ENCODE measurements around the gene F13A1. TPM values are rescaled to one million over a fixed set of nuclear protein-coding genes. Genes with fewer than 3 reads are reported as not detected.

The F13A1 gene
- total and polyA plus RNA-seq, 3 donors from 2014 or later, result 11.7 to 53.0 (median 22.7) TPM

DNA sequence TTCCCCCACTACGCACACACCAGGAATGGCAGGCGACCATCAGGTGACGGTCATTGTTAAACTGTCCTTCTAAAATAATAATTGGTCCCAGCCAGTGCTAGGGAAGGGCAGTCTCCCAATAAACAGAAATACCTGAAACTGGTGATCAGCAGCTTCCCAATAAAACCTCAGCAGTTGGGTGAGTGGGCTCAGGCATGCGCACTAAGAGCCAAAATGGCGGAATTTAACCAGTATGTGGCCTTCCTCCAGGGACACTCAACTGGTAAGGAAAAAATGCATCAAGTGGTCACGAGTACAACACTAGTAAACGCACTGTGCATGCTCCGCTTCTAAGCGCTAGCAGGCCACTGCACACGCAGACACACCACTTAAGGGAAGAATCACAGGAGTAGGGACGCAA, 34.8 kb downstream of the F13A1 start:
- intact Hi-C loops (cut with DNase I; ENCODE audit: low total_unique reads), result no loop called here
- Histone ChIP-seq H3K27ac (no peak overlapping the region), H3K4me1 (no peaks in the 10 kb centered on the region), H3K4me3 (peak overlapping the region in 1 of 2 donors; percentile 0), H3K27me3 (no peaks in the 10 kb centered on the region), H3K36me3 (ENCODE audit: low read depth, missing control alignments) (no peaks in the 10 kb centered on the region), H3K9me3 (no peaks in the 10 kb centered on the region)
- WGBS, 2 donors, result 74 to 80% methylated on average over 11 of the region's 11 CpGs
- peak; percentile 46 for DNase-seq
- TF ChIP-seq CTCF (IDR thresholded peaks at IDR 0.05), result no peak
- TF ChIP-seq POLR2A (IDR thresholded peaks at IDR 0.05), result no peak

DNA sequence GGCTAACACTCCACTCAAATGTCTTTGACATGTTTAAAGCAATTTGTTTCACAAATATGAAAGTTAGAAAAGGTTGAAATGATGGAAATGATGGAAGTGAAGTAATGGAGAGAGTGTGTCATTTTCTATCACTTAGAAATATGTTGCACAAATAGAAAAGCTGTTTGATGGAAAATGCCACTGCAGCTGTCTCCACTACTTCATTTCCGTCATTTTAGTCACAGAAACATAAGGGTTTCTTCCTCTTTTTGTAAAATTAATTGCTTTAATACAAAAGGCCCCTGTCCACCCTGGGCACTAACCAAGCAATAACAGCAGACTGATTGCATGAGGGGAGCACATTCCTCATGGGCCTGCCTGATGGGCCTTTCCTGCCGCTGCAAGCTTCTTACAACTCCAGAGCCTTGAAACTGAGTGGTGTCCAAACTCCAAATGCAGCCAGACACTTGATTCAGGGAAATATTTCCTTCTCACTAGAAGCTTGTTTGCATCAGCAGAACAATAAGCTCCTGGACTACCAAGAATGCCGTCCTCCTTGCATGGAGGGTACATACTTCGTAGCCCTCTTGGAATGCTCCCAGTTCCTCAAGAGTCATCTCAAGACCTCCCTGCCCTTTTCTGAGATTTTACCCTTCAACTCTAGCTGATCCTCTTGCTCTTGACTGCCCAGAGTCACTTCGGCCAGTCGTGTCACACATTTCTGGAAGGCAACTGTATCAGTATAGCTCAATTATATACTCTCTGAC, 36.1 kb downstream of the F13A1 start:
- no peak for DNase-seq
- no peaks in the 10 kb centered on the region for H3K27me3 ChIP-seq
- intact Hi-C loops (cut with DNase I; ENCODE audit: low total_unique reads), result no loop called here
- H3K9me3 ChIP-seq, result no peaks in the 10 kb centered on the region
- no peak for TF ChIP-seq CTCF (IDR thresholded peaks at IDR 0.05)
- no peak for TF ChIP-seq POLR2A (IDR thresholded peaks at IDR 0.05)
- no peaks in the 10 kb centered on the region for H3K36me3 ChIP-seq (ENCODE audit: low read depth, missing control alignments)
- no peaks in the 10 kb centered on the region for H3K4me1 ChIP-seq
- H3K4me3 ChIP-seq, result no peak overlapping the region
- H3K27ac ChIP-seq, result no peak overlapping the region
- WGBS, 2 donors, result 78 to 86% methylated on average over 6 of the region's 6 CpGs

DNA sequence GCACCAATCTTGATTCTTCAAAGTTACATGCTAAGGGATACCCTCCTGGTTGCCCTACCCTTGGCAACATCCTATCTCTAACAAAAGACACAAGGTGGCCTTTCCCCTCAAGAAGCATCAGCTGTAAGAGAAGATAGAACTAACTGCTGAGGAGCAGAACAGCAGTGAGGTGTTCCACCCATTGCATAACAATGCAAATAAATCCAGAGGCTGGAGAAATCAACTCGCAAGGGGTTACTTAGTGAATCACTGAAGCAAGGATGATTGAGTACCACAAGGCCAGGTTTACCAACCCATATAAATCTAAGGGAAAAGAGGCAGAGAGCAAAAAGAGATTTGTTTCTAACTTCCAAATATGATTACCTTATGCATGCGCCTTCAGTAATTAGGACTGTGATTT, 36.7 kb downstream of the F13A1 start:
- intact Hi-C loops (cut with DNase I; ENCODE audit: low total_unique reads), result no loop called here
- H3K4me3 ChIP-seq, result no peak overlapping the region
- WGBS, 2 donors, result 77 to 83% methylated on average over 2 of the region's 2 CpGs
- TF ChIP-seq CTCF (IDR thresholded peaks at IDR 0.05) (no peak), POLR2A (IDR thresholded peaks at IDR 0.05) (no peak)
- no peaks in the 10 kb centered on the region for H3K4me1 ChIP-seq
- no peak overlapping the region for H3K27ac ChIP-seq
- H3K36me3 ChIP-seq (ENCODE audit: low read depth, missing control alignments), result no peaks in the 10 kb centered on the region
- no peaks in the 10 kb centered on the region for H3K9me3 ChIP-seq
- DNase-seq, result no peak
- no peaks in the 10 kb centered on the region for H3K27me3 ChIP-seq

DNA sequence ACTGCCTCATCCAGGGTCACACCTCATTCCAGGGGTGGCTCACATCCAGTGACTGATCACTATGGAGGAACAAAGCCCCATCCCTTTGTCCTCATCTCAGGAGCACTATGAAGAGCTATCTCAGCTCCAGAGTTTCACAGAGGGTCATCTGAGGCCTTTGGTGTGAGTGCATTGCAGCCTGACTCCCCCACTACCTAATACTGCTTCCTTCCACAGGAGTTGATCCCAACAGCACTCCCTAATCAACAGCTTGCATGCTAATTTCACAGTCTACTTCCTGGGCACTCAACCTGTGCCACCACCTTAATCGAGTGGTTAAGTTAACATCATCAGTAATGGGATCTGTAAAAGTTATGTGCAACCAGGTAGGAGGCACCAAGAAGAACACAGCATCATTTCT, 37.7 kb downstream of the F13A1 start:
- no peaks in the 10 kb centered on the region for H3K9me3 ChIP-seq
- TF ChIP-seq CTCF (IDR thresholded peaks at IDR 0.05) (no peak), POLR2A (IDR thresholded peaks at IDR 0.05) (no peak)
- no peaks in the 10 kb centered on the region for H3K4me1 ChIP-seq
- intact Hi-C loops (cut with DNase I; ENCODE audit: low total_unique reads), result no loop called here
- DNase-seq, result no peak
- H3K27me3 ChIP-seq, result no peaks in the 10 kb centered on the region
- H3K36me3 ChIP-seq (ENCODE audit: low read depth, missing control alignments), result no peaks in the 10 kb centered on the region
- H3K4me3 ChIP-seq, result no peak overlapping the region
- WGBS, 2 donors, result 83 to 92% methylated on average over 1 of the region's 1 CpG
- H3K27ac ChIP-seq, result no peak overlapping the region

- Histone ChIP-seq H3K36me3 (ENCODE audit: low read depth, missing control alignments) (no peaks in the 10 kb centered on the region), H3K27me3 (no peaks in the 10 kb centered on the region), H3K9me3 (no peaks in the 10 kb centered on the region), H3K4me3 (no peak overlapping the region), H3K4me1 (no peaks in the 10 kb centered on the region), H3K27ac (no peak overlapping the region)
- no peak for TF ChIP-seq CTCF (IDR thresholded peaks at IDR 0.05)
- no peak for TF ChIP-seq POLR2A (IDR thresholded peaks at IDR 0.05)
- WGBS, 2 donors, result 81 to 87% methylated on average over 4 of the region's 4 CpGs
- no peak for DNase-seq
- intact Hi-C loops (cut with DNase I; ENCODE audit: low total_unique reads), result no loop called here
These were observed 43.0 kb downstream of the F13A1 start for GRCh38 chr6:6277413-6277812.

Measured in testis (tissue), 3 donors.